ENCODE measurements around the gene PLCB4. TPM values are rescaled to one million over a fixed set of nuclear protein-coding genes. Genes with fewer than 3 reads are reported as not detected.
"Not testable (repeated sequence)": the region's sequence is repeated elsewhere in the genome, so short reads cannot be mapped to it uniquely, and the experiment has no call there.

PLCB4 gene
- 4.7 TPM for polyA plus RNA-seq (ENCODE audit: insufficient read length)

GRCh38 chr20:9068841-9069663, at the start of gene PLCB4:
PLCB4 (plus strand) TSS chr20:9069087; CDS start chr20:9307815, 238,728 bp downstream.
- DNase-seq (ENCODE audit: low read depth) = no peak

- DNase-seq (ENCODE audit: low read depth) = no peak
Observed at GRCh38 chr20:9019833-9020232, 49.1 kb upstream of the PLCB4 start.

- DNase-seq (ENCODE audit: low read depth) = no peak
Observed at GRCh38 chr20:9021216-9021615, 47.7 kb upstream of the PLCB4 start.

- DNase-seq (ENCODE audit: low read depth) = no peak
Observed at GRCh38 chr20:9021699-9022098, 47.2 kb upstream of the PLCB4 start.

- no peak for DNase-seq (ENCODE audit: low read depth)
Observed at GRCh38 chr20:9022376-9022775, 46.5 kb upstream of the PLCB4 start.

- DNase-seq (ENCODE audit: low read depth) = no peak
Observed at GRCh38 chr20:9024606-9025005, 44.3 kb upstream of the PLCB4 start.

GRCh38 chr20:9025011-9025410, 43.9 kb upstream of the PLCB4 start:
- DNase-seq (ENCODE audit: low read depth) = no peak

GRCh38 chr20:9025643-9026042, 43.2 kb upstream of the PLCB4 start:
- DNase-seq (ENCODE audit: low read depth) = no peak

GRCh38 chr20:9027626-9028025, 41.3 kb upstream of the PLCB4 start:
- no peak for DNase-seq (ENCODE audit: low read depth)

GRCh38 chr20:9028419-9028818, 40.5 kb upstream of the PLCB4 start:
- no peak for DNase-seq (ENCODE audit: low read depth)

GRCh38 chr20:9031991-9032390, 36.9 kb upstream of the PLCB4 start:
- DNase-seq (ENCODE audit: low read depth) = peak; percentile 54

- no peak for DNase-seq (ENCODE audit: low read depth)
Observed at GRCh38 chr20:9032758-9033157, 36.1 kb upstream of the PLCB4 start.

- DNase-seq (ENCODE audit: low read depth) = no peak
Observed at GRCh38 chr20:9035126-9035525, 33.8 kb upstream of the PLCB4 start.

- DNase-seq (ENCODE audit: low read depth) = no peak
Observed at GRCh38 chr20:9036593-9036992, 32.3 kb upstream of the PLCB4 start.

GRCh38 chr20:9038791-9039535, 29.9 kb upstream of the PLCB4 start:
- DNase-seq (ENCODE audit: low read depth) = peak; percentile 65

- no peak for DNase-seq (ENCODE audit: low read depth)
Observed at GRCh38 chr20:9040863-9041524, 27.9 kb upstream of the PLCB4 start.

GRCh38 chr20:9043364-9043763, 25.5 kb upstream of the PLCB4 start:
- no peak for DNase-seq (ENCODE audit: low read depth)

- DNase-seq (ENCODE audit: low read depth) = not testable (repeated sequence)
Observed at GRCh38 chr20:9047928-9048327, 21.0 kb upstream of the PLCB4 start.

- DNase-seq (ENCODE audit: low read depth) = no peak
Observed at GRCh38 chr20:9051508-9051907, 17.4 kb upstream of the PLCB4 start.

- no peak for DNase-seq (ENCODE audit: low read depth)
Observed at GRCh38 chr20:9052136-9052535, 16.8 kb upstream of the PLCB4 start.

- no peak for DNase-seq (ENCODE audit: low read depth)
Observed at GRCh38 chr20:9053108-9053507, 15.8 kb upstream of the PLCB4 start.

GRCh38 chr20:9054176-9054575, 14.7 kb upstream of the PLCB4 start:
- DNase-seq (ENCODE audit: low read depth) = no peak
